Body of pancreas (tissue), 4 donors: ENCODE results near the gene HS6ST3. TPM values are rescaled to one million over a fixed set of nuclear protein-coding genes. Genes with fewer than 3 reads are reported as not detected.

ENCODE experiments used
- ATAC-seq: fragments of 150-250 bp; one replicate; pipeline ENCODE4 v1.9.1; 2016
- DNase-seq, 4 donors: peaks; one replicate each; pipeline ENCODE4 v3.0.0-alpha.2; 2019
- H3K27ac ChIP-seq, 4 donors: fragments of 200-600 bp; sonication (generic); 1 replicate in 3 of 4; 2 replicates in 1 of 4; pipeline versions ENCODE4 v1.5.1 to v1.6.1; 2016 to 2019; ENCODE audit warnings: mild to moderate bottlenecking in 1 of 4, mixed read lengths in 1 of 4, moderate library complexity in 1 of 4
- H3K27me3 ChIP-seq, 2 donors: fragments of 200-600 bp; sonication (generic); one replicate each; pipeline ENCODE4 v1.6.0; 2016; ENCODE audit warnings: mild to moderate bottlenecking in 1 of 2
- H3K36me3 ChIP-seq, 2 donors: fragments of 200-600 bp; sonication (generic); replicated peaks in 1 of 2; 2 replicates each; pipeline ENCODE4 v1.5.1; 2016; ENCODE audit warnings: low read depth in 2 of 2; ENCODE audit not compliant: insufficient read depth in 1 of 2
- H3K4me1 ChIP-seq: fragments of 200-600 bp; sonication (generic); one replicate; pipeline ENCODE4 v1.6.0; 2016
- H3K4me3 ChIP-seq, 2 donors: fragments of 200-600 bp; sonication (generic); 1 replicate in 1 of 2; 2 replicates in 1 of 2; pipeline ENCODE4 v1.5.1; 2016 to 2019
- H3K9me3 ChIP-seq, 3 donors: fragments of 200-600 bp; sonication (generic); 1 replicate in 2 of 3; 2 replicates in 1 of 3; pipeline ENCODE4 v1.5.1; 2016
- POLR2A ChIP-seq, 3 donors: fragments of 450-650 bp; IDR thresholded peaks; one replicate each; pipeline ENCODE4 v1.6.1; 2016; ENCODE audit warnings: antibody characterized with exemption in 3 of 3, mild to moderate bottlenecking in 2 of 3
- WGBS, 2 donors: methylation state at CpG; one replicate each; pipeline ENCODE4 v1.1.5; 2017; 5-methylcytosine and 5-hydroxymethylcytosine counted together
- intact Hi-C: fragments of 100-400 bp; cut with DNase I; formaldehyde crosslinking; loops from one replicate; pipeline ENCODE4 v1.15.1; 2023
- total RNA-seq, 2 donors: library from RNA; depleted of rRNA; stranded (reverse); fragments of >200 nt; gene quantifications; one replicate each; pipeline ENCODE4 v1.1.0, GENCODE V29; 2016
- TF ChIP-seq, protein P1 (sequence below), 7 experiments: fragments of 450-650 bp in 4 of 7; fragments of 200-600 bp in 3 of 7; sonication (generic) in 3 of 7; IDR thresholded peaks; one replicate each; pipeline ENCODE4 v1.5.1; 2016 to 2019; ENCODE audit warnings: antibody characterized with exemption in 7 of 7

Gene HS6ST3
- total RNA-seq, 2 donors from 2014 or later, result 1.3 to 2.3 TPM

DNA sequence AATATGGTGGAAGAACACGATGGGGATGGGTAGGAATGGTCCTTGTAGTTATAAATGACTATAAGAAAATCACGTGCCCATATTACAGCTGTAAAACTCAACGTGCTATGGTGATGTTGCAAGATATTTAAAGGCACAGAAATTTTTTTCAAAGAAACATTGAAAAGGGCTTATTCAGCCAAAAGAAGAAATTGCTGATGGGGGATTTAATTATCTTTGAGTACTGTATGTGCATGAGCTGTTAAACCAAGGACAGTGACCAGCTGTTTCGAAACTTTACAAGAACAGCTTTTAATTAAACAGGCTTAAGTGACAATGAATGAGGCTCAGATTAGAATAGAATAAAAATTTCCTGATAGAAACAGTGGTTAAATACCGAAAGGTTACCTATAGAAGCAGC, 339.0 kb downstream of the HS6ST3 start:
- Histone ChIP-seq H3K9me3 (no peaks in the 10 kb centered on the region), H3K4me1 (no peaks in the 10 kb centered on the region), H3K4me3 (no peak overlapping the region), H3K36me3 (no peaks in the 10 kb centered on the region), H3K27ac (no peak overlapping the region), H3K27me3 (no peaks in the 10 kb centered on the region)
- TF ChIP-seq, protein P1, sequence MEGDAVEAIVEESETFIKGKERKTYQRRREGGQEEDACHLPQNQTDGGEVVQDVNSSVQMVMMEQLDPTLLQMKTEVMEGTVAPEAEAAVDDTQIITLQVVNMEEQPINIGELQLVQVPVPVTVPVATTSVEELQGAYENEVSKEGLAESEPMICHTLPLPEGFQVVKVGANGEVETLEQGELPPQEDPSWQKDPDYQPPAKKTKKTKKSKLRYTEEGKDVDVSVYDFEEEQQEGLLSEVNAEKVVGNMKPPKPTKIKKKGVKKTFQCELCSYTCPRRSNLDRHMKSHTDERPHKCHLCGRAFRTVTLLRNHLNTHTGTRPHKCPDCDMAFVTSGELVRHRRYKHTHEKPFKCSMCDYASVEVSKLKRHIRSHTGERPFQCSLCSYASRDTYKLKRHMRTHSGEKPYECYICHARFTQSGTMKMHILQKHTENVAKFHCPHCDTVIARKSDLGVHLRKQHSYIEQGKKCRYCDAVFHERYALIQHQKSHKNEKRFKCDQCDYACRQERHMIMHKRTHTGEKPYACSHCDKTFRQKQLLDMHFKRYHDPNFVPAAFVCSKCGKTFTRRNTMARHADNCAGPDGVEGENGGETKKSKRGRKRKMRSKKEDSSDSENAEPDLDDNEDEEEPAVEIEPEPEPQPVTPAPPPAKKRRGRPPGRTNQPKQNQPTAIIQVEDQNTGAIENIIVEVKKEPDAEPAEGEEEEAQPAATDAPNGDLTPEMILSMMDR (IDR thresholded peaks at IDR 0.05), result no peak
- no peak for TF ChIP-seq POLR2A (IDR thresholded peaks at IDR 0.05)
- intact Hi-C loops, result no loop called here
- DNase-seq (no peak), ATAC-seq (no peak)
- 77% methylated on average over 5 of the region's 5 CpGs for WGBS, 2 donors

DNA sequence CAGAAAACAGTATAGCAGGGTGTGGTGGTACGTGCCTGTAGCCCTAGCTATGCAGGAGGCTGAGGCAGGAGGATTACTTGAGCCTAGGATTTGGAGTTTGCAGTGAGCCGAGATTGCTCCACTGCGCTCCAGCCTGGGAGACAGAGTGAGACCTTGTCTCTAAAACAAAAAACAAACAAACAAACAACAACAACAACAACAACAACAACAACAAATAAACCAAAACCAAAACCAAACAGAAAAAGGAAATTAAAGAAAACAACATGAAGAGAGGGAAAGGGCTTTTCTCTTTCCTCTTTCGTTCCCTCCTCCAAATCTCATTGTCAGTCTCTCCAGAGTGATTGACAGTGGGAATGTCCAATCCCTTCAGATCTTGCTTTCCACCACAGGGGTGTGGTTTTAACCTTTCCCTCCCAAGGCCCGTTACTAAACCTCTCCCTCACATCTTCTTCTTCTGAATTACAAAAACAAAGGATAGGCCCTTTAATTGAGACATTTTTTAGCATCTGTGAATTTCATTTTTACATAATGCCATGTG, 341.2 kb downstream of the HS6ST3 start:
- intact Hi-C loops, result no loop called here
- H3K4me1 ChIP-seq, result no peaks in the 10 kb centered on the region
- 76 to 90% methylated on average over 5 of the region's 5 CpGs for WGBS, 2 donors
- DNase-seq (no peak), ATAC-seq (no peak)
- no peak overlapping the region for H3K4me3 ChIP-seq
- H3K27me3 ChIP-seq, result no peaks in the 10 kb centered on the region
- H3K27ac ChIP-seq, result no peak overlapping the region
- H3K9me3 ChIP-seq, result no peaks in the 10 kb centered on the region
- TF ChIP-seq POLR2A (IDR thresholded peaks at IDR 0.05), result no peak
- TF ChIP-seq, protein P1 (IDR thresholded peaks at IDR 0.05), result no peak
- no peaks in the 10 kb centered on the region for H3K36me3 ChIP-seq

DNA sequence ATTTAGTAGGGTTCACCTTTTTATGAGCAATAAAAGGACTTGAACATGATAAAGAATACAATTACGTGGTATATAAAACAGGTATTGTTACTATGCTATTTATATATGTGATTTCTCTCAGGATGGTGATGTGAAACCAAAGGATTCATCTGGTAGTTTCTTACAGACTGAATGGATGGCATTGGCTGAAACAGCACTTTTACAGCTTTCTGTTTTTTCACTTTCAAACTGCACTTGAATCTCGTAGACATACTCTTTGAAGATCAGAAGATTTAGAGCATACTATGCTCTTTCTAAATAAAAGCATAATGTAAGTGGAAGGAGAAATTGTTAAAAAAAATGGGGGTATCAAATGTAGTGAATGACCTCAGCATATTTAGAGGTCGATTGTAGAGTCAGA, 354.8 kb downstream of the HS6ST3 start:
- H3K36me3 ChIP-seq, result no peaks in the 10 kb centered on the region
- ATAC-seq (no peak), DNase-seq (no peak)
- TF ChIP-seq, protein P1 (IDR thresholded peaks at IDR 0.05), result no peak
- TF ChIP-seq POLR2A (IDR thresholded peaks at IDR 0.05), result no peak
- H3K27me3 ChIP-seq, result no peaks in the 10 kb centered on the region
- 59% methylated on average over 3 of the region's 3 CpGs for WGBS, 2 donors
- H3K27ac ChIP-seq, result no peak overlapping the region
- intact Hi-C loops, result no loop called here
- H3K4me3 ChIP-seq, result no peak overlapping the region
- H3K4me1 ChIP-seq, result no peaks in the 10 kb centered on the region
- no peaks in the 10 kb centered on the region for H3K9me3 ChIP-seq

DNA sequence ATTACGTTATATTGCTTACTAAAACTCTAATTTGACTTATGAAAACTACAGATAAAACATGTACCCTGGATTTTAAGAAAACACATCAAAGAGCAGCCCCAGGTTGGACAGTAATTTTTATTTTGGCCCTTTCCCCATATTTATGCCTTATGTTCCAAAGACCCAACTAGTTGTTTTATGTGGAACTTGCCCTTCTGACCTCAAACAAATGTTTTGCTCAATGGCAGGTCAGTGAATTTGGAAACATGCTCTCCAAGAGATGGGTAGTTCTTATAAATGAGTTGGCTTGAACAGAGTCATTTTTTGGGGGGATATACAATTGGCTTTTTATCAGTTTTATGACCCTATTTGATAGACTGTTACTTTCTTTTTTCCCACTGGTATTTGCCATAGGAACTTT, 360.0 kb downstream of the HS6ST3 start:
- intact Hi-C loops, result no loop called here
- DNase-seq, result no peak
- Histone ChIP-seq H3K4me1 (no peaks in the 10 kb centered on the region), H3K27ac (no peak overlapping the region), H3K36me3 (no peaks in the 10 kb centered on the region), H3K9me3 (no peaks in the 10 kb centered on the region), H3K4me3 (no peak overlapping the region), H3K27me3 (no peaks in the 10 kb centered on the region)
- no peak for ATAC-seq
- TF ChIP-seq, protein P1 (IDR thresholded peaks at IDR 0.05), result no peak
- no peak for TF ChIP-seq POLR2A (IDR thresholded peaks at IDR 0.05)
- WGBS, 2 donors, result 81 to 90% methylated on average over 1 of the region's 1 CpG

DNA sequence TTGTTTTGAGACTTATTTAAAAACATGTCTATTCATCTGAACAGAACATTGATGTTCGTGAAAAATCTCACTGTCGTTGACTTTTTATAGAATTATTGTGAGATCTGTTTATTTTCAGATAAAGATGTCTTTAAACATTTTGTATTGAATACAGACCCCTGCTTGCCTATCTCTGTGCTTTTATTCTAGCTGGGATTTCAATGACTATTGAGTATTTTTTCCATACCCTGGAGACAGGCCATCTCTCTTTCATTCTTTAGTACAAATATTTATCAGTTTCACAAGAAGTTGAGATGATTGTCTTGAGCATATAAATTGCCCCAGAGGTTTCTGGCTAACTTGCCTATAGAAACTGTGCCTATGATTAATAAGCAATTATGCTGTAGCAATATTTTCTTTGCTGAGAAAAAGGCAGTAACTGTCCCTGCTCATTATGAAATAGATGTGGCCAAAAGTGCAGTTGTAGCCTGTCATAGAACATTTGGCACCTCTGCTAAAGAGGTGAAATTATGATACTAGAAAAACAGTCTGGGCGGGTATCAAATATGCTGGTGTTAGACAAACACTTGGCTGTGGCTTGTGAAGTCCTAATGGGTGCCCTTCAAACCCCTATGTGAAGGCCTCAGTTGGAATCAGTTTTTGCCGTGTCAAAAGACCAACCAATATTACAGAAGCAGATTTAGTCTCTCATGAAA, 360.6 kb downstream of the HS6ST3 start:
- DNase-seq (no peak), ATAC-seq (no peak)
- H3K4me3 ChIP-seq, result no peak overlapping the region
- no peaks in the 10 kb centered on the region for H3K4me1 ChIP-seq
- no peaks in the 10 kb centered on the region for H3K9me3 ChIP-seq
- H3K36me3 ChIP-seq, result no peaks in the 10 kb centered on the region
- intact Hi-C loops, result no loop called here
- no peaks in the 10 kb centered on the region for H3K27me3 ChIP-seq
- TF ChIP-seq, protein P1 (IDR thresholded peaks at IDR 0.05), result no peak
- TF ChIP-seq POLR2A (IDR thresholded peaks at IDR 0.05), result no peak
- no peak overlapping the region for H3K27ac ChIP-seq
- WGBS, 2 donors, result 81 to 84% methylated on average over 4 of the region's 4 CpGs
